PFSK-1 (cell line): ENCODE results near the gene PSMA7.

Experiments used
- POLR2AphosphoS5 ChIP-seq: IDR thresholded peaks from 2 replicates; pipeline ENCODE4 v1.6.1; 2012; ENCODE audit warnings: low read depth, mild to moderate bottlenecking, control low read depth, low read length, moderate library complexity
- TAF1 ChIP-seq: IDR thresholded peaks from 2 replicates; pipeline ENCODE4 v1.6.1; 2012; ENCODE audit warnings: low read length, control low read depth, borderline replicate concordance; ENCODE audit not compliant: insufficient read depth
- TF ChIP-seq, protein P1 (sequence below), 2 experiments: IDR thresholded peaks; 2 replicates each; pipeline versions ENCODE4 v1.6.1 to v1.8.0; 2011 to 2012; ENCODE audit warnings: low read depth in 2 of 2, low read length in 2 of 2, control low read depth in 1 of 2, inconsistent platforms in 1 of 2, mild to moderate bottlenecking in 1 of 2, moderate library complexity in 1 of 2; ENCODE audit not compliant: insufficient read depth in 1 of 2

DNA sequence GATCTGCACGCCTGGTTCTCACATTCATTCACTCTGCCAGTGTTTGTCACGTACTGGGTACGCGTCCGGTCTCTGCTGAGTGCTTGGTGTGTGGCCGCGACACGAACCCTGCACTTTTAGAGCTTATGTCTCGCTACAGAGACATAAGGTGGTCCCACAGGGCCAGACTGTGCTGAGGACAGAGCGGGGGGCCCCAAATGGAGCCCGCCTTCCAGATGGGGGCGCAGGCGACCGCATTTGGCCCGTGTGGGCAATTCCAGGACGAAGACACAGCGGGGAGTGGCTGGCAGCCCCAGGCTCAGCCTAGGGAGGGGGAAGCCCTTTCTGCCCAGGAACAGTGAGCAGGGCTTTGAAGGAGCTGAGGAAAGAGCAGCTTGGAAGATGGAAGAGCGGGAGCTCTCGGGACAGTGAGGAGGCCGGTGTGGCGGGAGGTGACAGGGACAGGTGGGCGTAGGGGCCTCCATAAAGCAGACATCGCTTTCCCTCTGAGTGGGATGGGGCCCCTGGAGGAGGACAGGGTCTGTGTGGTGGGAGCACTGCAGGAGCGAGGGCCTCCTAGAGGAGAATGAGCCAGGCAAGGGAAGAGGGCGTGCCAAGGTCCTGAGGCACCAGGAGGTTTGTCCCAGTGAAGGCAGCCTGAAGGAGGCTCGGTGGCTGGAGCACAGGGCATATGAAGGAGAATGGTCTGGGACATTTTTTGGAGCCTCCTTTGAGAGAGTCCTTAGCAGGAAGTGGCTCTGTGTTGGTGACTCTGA, 31.9 kb upstream of the PSMA7 start:
- TF ChIP-seq, protein P1, sequence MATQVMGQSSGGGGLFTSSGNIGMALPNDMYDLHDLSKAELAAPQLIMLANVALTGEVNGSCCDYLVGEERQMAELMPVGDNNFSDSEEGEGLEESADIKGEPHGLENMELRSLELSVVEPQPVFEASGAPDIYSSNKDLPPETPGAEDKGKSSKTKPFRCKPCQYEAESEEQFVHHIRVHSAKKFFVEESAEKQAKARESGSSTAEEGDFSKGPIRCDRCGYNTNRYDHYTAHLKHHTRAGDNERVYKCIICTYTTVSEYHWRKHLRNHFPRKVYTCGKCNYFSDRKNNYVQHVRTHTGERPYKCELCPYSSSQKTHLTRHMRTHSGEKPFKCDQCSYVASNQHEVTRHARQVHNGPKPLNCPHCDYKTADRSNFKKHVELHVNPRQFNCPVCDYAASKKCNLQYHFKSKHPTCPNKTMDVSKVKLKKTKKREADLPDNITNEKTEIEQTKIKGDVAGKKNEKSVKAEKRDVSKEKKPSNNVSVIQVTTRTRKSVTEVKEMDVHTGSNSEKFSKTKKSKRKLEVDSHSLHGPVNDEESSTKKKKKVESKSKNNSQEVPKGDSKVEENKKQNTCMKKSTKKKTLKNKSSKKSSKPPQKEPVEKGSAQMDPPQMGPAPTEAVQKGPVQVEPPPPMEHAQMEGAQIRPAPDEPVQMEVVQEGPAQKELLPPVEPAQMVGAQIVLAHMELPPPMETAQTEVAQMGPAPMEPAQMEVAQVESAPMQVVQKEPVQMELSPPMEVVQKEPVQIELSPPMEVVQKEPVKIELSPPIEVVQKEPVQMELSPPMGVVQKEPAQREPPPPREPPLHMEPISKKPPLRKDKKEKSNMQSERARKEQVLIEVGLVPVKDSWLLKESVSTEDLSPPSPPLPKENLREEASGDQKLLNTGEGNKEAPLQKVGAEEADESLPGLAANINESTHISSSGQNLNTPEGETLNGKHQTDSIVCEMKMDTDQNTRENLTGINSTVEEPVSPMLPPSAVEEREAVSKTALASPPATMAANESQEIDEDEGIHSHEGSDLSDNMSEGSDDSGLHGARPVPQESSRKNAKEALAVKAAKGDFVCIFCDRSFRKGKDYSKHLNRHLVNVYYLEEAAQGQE (IDR thresholded peaks at IDR 0.05; ENCODE audit: insufficient read depth in 1 of 2, low read depth in 2 of 2, low read length in 2 of 2): no peak
- no peak for TF ChIP-seq POLR2AphosphoS5
- no peak for TF ChIP-seq TAF1
